Ovary (tissue), 3 donors: ENCODE results near the gene ZNF283.

ENCODE experiments used
- POLR2A ChIP-seq: fragments of 450-650 bp; IDR thresholded peaks from one replicate; pipeline ENCODE4 v1.6.1; 2017; ENCODE audit warnings: antibody characterized with exemption, mild to moderate bottlenecking, moderate library complexity
- TF ChIP-seq, protein P1 (sequence below), 3 donors: fragments of 450-650 bp in 2 of 3; fragments of 200-600 bp in 1 of 3; IDR thresholded peaks; one replicate each; pipeline versions ENCODE4 v1.5.1 to v1.8.0; 2016 to 2022; ENCODE audit warnings: antibody characterized with exemption in 3 of 3, mild to moderate bottlenecking in 1 of 3
- donor health status: DM: no; HTN: no; CAD: no.

DNA sequence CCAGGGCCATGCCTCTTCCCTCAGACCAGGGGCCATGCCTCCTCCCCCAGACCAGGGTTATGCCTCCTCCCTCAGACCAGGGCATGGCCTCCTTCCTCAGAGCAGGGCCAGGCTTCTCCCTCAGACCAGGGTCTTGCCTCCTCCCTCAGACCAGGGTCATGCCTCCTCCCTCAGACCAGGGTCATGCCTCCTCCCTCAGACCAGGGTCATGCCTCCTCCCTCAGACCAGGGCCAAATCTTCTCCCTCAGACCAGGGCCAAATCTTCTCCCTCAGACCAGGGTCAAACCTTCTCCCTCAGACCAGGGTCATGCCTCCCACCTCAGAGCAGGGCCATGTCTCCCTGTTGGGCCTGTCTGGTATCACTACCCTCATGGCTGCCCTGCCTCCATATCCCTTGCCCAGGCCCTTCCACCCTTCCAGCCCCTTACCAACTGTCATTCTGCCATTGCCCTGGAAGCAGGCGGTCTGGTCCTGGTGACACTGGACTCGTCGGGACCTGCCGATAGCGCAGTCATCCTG, 29.0 kb upstream of the ZNF283 start:
- TF ChIP-seq, protein P1, sequence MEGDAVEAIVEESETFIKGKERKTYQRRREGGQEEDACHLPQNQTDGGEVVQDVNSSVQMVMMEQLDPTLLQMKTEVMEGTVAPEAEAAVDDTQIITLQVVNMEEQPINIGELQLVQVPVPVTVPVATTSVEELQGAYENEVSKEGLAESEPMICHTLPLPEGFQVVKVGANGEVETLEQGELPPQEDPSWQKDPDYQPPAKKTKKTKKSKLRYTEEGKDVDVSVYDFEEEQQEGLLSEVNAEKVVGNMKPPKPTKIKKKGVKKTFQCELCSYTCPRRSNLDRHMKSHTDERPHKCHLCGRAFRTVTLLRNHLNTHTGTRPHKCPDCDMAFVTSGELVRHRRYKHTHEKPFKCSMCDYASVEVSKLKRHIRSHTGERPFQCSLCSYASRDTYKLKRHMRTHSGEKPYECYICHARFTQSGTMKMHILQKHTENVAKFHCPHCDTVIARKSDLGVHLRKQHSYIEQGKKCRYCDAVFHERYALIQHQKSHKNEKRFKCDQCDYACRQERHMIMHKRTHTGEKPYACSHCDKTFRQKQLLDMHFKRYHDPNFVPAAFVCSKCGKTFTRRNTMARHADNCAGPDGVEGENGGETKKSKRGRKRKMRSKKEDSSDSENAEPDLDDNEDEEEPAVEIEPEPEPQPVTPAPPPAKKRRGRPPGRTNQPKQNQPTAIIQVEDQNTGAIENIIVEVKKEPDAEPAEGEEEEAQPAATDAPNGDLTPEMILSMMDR (IDR thresholded peaks at IDR 0.05): no peak
- TF ChIP-seq POLR2A: no peak
